HG02678 (cell line): Measurements from ENCODE around the gene PLK5.
"Not testable (repeated sequence)": the region's sequence is repeated elsewhere in the genome, so short reads cannot be mapped to it uniquely, and the experiment has no call there.

Source experiments
- ATAC-seq: cut with Tn5 transposase; IDR thresholded peaks from one replicate; pipeline ENCODE4 v1.9.1; 2021; ENCODE audit warnings: mild to moderate bottlenecking, moderate library complexity; ENCODE audit not compliant: unreplicated experiment

PLK5 gene

DNA sequence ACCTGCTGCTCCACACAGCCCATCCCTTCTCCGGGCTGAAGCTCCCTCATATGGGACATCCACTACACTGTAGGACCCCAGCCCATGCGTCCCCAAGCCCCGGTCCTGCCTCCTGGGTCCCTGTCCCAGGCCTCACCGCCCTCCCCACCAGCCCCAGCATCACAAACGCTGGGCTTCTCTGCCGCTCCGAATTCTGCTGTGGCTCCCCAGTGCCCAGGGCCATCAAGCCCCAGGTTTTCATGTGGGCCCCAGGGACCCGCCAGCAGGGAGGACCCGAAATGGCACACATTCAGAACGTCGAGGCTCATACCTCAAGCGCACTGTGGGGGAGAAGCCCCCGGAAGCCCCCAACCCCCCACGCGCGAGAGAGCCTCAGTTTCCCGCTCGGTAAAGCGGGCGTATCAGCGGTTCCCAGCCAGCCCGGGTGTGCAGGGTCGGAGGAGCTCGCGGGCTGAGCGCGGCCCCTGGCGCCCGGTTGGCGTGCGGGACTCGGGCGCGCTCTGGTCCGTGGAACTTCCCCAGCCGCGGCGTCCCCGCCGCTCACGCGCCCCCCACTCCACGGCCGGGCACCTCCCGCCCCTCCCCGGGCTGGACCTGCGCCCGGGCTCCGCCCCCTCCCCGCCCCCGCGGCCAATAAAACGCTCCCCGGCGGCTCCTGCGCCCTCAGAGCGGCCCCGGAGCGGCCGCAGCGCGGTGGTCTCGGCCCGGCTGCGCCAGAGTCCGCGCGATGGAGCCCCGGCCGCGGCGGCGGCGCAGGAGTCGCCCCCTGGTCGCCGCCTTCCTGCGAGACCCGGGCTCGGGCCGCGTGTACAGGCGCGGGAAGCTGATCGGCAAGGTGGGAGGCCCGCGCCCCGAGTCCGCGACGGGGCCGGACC is at the start of gene PLK5:
Gene PLK5, plus strand, starts transcription at position 666 of the 875 bp plus-strand sequence. CDS start 2,920 bp downstream, outside the sequence.
- no peak for ATAC-seq

DNA sequence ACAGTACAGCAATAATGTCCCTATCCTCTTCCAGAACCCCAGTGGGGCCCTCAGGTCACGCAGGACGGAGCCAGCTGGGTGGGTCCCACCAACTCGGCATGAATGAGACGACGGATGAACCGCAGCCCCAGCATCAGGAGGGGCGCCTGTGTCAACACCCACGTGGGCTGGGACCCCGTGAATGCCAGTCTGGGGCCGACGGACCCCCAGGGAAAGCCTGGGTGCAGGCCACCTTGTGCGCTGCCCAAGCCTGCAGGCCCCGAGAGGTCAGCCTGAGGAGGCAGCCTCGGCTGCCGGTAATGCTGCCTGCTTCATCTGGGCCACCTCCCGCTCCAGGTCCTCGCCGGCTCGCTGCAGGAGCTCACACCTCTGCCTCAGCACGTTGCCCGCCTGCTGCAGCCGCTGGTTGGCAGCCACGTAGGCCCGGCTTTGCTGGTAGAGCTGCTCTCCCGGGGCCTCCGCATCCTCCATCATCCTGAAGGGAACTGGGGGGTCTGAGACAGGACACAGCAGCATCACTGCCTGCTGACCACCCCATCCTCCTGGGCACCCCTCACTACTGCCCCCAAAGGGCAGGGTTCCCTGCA is 49.0 kb upstream of the PLK5 start:
- ATAC-seq = no peak

DNA sequence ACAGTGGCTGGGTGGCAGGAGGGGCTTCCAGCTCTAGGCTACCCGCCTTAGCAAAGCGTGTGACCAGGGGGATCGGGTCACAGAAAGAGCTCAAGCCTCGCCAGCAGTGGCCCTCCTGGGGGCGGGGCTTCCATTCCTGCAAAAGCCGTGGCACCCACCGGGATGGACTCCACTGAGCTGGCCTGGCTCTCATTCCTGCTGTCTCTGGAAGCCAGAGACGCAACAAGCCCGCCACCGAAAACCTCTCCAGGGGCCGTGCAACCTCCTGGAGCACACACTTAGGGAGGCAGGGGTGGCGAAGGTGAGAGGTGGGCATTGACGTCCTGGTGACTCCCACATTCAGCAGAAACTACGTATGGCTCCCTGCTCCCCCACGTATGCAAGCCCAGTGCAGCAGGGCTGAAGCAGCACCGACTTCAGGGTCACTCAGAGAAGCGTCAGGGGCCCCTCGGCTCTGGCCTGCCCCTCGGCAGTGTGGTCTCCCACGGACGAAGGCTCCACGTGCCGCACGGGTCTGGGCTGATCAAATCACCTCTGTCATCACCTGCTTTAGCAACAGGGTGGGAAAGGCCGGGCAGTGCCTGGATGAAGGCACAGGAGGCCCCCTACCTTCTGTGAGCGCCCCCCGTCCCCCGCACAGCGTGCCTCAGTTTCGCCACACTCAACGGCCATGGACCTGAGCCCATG is 48.0 kb upstream of the PLK5 start:
- no peak for ATAC-seq

DNA sequence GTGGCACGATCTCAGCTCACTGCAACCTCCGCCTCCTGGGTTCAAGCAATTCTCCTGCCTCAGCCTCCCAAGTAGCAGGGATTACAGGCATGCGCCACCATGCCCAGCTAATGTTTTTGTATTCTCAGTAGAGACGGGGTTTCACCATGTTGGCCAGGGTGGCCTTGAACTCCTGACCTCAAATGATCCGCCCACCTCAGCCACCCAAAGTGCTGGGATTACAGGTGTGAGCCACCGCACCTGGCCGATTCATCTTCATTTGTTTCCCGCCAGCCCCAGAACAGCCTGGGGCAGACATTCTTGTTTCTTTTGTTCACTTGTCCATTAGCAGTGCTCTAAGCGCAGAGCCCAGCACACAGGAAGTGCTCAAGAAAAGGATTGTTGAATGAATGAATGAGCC is 46.8 kb upstream of the PLK5 start:
- ATAC-seq = not testable (repeated sequence)

- ATAC-seq = peak; percentile 88
These were observed 44.8 kb upstream of the PLK5 start, which contains the start of gene C19orf25 for GRCh38 chr19:1478934-1479707. TSS of gene C19orf25 (minus strand) at chr19:1479215. CDS start at chr19:1478903, 312 bp downstream.

- ATAC-seq = no peak
These were observed 42.5 kb upstream of the PLK5 start for GRCh38 chr19:1481224-1481892.

- no peak for ATAC-seq
These were observed 42.0 kb upstream of the PLK5 start for GRCh38 chr19:1481893-1482360.

GRCh38 chr19:1482361-1483130 is 41.3 kb upstream of the PLK5 start:
- no peak for ATAC-seq

GRCh38 chr19:1483131-1483978 is 40.5 kb upstream of the PLK5 start:
- no peak for ATAC-seq

DNA sequence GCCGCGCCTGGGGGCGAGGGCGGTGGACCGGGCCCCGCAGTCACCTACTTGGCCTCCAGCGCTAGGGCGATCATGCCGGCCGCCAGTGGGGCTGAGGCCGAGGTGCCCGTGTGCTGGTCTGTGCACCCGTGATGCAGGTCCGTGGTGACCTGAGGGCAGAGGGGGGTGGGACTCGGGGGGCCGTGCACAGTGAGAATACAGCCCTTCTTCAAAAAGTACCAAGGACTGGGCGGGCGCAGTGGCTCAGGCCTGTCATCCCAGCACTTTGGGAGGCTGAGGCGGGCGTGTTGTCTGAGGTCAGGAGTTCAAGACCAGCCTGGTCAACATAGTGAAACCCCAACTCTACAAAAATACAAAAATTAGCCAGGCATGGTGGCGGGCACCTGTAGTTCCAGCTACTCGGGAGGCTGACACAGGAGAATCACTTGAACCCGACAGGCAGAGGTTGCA is 39.9 kb upstream of the PLK5 start:
- no peak for ATAC-seq

DNA sequence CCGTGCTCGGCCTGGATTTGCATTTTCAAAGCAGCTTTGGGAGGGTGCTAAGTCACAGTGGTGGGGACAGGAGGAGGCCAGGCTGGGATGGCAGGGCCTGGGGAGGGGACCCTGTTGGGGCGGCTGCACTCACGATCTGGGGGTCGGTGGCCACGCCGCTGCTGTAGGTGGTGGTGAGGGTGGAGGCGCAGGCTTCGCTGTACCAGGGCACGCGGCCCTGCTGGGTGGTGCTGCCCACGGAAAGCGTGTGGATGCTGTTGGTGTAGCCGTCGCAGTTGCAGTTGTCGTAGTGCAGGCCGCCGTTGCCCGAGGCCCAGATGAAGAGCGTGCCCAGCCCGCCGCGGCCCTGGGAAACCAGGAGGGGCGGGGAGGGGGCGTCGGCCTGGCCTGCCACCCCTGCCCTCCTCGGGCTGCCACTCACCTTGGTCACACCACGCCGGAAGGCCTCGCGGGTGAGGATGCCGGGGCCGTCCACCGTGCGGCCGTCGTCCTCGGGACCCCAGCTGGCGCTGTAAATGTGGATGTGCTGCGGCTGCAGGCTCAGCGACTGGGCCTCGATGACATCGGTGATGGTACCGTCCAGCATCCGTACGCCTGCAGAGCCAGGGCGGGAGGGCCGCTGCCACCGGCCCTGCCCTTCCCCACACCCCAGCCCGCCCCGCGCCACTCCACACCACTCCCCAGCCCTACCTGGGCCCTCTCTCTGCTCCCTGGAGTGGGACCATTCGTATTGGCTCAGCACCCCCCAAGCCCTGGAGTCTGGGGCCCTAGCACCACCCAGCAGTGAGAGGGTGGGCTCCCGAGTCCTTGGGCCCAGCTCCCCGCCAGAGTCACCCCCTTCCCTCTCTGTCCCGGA is 36.9 kb upstream of the PLK5 start:
- no peak for ATAC-seq

GRCh38 chr19:1487576-1488281 is 36.1 kb upstream of the PLK5 start:
- no peak for ATAC-seq

DNA sequence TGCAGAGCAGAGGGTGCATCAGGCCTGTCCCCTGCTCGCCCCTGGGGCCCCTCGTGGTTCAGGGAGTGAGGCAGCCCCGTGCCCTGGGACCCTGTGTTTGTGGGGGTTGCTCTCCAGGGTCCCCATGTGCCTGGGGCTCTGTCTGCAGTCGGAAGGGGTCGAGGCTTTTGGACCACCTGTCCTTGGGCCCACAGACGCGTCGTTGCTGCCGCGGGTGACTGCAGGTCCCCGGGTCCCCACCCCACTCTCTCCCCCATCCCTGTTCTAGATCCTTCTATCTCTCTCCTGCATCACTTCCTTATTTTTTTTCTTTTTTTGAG is 35.6 kb upstream of the PLK5 start:
- ATAC-seq = no peak

GRCh38 chr19:1489463-1490310 is 34.2 kb upstream of the PLK5 start:
- ATAC-seq = no peak

DNA sequence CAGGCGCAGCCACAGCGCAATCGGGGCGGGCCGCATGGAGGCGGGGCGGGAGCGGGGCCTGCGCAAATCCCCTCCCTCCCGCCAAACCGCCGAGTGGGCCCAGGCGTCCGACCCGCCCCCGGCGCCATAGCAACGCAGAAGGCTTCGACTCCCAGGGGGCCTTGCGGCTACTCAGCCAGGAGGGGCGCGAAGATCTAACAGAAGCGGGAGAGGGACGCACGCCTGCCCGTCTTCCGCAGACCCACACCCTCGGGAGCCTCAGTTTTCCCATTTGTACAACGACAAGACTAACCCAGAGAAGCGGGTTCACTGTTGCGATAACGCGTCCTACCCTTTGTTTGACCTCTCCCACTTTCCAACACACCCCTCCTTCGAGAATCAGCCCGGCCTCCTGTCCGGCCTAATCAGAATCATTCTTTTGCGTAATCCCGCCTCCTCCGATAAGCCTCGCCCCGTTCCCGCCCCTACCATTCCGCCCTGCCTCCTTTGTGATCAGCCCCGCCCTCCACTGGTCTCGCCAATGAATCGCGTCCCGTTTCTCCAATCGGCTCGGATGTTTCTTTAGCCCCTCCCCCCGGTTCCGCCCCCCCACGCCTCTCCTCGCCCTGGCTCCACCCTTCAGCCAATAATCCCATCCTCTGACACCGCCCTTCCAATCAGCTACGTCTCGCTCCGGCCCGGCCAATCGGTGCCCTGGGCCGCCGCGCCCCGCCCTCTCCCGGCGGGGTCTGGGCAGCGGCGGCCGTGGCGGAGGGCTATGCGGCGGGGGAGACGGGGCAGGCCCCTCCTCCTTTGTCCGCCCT is 33.4 kb upstream of the PLK5 start, which contains the start of gene PCSK4:
Gene PCSK4, minus strand, starts transcription at position 40 of the 803 bp plus-strand sequence. Its CDS starts 4 bp downstream, at position 36.
- ATAC-seq = peak; percentile 84
